NCI-H460 (cell line): ENCODE results near the gene P2RY1. TPM values are rescaled to one million over a fixed set of nuclear protein-coding genes. Genes with fewer than 3 reads are reported as not detected.
"Not testable (repeated sequence)": the region's sequence is repeated elsewhere in the genome, so short reads cannot be mapped to it uniquely, and the experiment has no call there.

Experiments used
- DNase-seq: peaks from one replicate; pipeline ENCODE4 v3.0.0-alpha.2; 2016; ENCODE audit warnings: low read depth; ENCODE audit errors: extremely low read depth
- total RNA-seq: library from RNA; depleted of rRNA; stranded (reverse); fragments of >200 nt; shearing (Covaris generic); gene quantifications from 2 replicates; pipeline ENCODE4 v1.2.3, GENCODE V29; 2014

The P2RY1 gene
- total RNA-seq, 1 experiment from 2014 or later, result 3.7 TPM

DNA sequence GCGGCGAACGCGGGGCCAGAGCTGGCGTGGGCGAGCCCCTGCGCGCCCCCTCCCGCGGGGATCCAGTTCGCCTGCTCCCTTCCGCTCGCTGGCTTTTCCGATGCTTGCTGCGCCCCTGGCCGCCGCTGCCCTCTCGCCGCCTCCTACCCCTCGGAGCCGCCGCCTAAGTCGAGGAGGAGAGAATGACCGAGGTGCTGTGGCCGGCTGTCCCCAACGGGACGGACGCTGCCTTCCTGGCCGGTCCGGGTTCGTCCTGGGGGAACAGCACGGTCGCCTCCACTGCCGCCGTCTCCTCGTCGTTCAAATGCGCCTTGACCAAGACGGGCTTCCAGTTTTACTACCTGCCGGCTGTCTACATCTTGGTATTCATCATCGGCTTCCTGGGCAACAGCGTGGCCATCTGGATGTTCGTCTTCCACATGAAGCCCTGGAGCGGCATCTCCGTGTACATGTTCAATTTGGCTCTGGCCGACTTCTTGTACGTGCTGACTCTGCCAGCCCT is 721 bp downstream of the P2RY1 start:
- DNase-seq, result no peak

DNA sequence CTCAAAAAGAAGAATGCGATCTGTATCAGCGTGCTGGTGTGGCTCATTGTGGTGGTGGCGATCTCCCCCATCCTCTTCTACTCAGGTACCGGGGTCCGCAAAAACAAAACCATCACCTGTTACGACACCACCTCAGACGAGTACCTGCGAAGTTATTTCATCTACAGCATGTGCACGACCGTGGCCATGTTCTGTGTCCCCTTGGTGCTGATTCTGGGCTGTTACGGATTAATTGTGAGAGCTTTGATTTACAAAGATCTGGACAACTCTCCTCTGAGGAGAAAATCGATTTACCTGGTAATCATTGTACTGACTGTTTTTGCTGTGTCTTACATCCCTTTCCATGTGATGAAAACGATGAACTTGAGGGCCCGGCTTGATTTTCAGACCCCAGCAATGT is 1.3 kb downstream of the P2RY1 start:
- DNase-seq, result no peak

DNA sequence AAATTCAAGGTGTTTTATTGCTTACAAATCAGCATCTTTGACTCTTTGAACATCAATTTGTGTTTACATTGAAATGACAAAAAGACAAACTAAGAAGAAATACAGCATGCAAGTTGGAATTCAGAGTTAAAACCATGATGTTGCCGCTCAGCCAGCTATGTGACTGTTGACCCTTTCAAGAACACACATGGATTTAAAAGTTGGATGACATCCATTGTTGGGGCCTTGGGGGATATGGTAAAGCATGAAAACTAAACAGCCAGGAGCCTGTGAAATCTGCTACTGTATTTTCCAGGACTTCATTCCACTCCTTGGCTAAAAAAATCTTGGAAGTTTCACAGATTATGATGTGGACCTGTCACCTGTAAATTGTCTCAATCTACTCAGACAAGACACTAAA is 4.6 kb downstream of the P2RY1 start:
- no peak for DNase-seq

DNA sequence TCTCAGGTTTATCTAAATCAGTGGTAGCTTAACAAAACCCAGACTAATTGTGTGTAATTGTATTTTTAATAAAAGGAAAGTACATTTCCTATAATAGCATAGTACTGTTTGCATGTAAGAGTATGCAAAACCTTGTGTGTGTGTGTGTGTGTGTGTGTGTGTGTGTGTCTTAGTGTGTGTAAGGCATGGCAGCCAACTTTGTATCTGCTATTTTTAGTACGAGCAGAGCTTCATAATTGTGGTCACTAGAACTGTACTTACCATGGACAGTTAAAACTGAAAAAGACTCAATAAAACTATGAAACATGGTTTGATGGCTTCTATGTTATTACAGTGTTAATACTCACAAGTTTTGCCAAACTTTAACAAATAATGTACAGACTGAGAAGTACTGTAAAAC is 6.2 kb downstream of the P2RY1 start:
- no peak for DNase-seq

DNA sequence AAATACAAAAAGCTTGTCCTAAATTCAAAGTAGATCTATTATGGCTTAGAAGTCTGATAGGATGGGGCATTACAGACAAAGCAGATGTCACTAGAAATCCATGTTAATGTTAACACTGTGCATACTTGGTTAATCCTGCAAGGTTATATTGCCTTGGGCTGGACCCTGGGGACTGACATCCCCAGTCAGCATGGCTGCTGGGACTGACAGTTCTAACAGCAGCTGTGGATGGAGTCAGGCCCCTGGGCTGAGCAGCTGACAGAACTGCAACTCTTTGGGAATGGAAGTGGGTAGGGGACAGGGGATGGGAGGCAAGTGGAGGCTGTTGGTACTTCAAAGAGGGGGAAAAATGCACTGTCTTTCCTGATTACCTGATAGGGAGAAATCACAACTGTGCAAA is 7.5 kb downstream of the P2RY1 start:
- DNase-seq, result no peak

DNA sequence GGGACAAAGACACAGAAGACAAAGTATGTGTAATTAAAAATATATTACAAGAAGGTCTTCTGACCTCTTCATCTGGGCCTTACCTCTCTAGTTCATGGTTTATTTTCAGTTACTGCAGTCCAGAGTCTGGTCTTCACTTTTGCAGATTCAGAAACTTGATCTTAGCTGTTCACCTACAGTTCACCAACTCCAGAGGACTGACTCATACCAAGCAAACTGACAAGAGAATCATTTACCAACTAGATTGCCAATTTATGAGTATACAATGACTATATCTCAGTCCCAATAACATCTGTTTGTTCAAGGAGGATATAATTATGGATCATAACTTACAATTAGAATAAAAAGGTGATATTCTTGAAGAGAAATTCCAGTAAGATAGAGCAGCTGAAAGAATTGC is 9.0 kb downstream of the P2RY1 start:
- no peak for DNase-seq

DNA sequence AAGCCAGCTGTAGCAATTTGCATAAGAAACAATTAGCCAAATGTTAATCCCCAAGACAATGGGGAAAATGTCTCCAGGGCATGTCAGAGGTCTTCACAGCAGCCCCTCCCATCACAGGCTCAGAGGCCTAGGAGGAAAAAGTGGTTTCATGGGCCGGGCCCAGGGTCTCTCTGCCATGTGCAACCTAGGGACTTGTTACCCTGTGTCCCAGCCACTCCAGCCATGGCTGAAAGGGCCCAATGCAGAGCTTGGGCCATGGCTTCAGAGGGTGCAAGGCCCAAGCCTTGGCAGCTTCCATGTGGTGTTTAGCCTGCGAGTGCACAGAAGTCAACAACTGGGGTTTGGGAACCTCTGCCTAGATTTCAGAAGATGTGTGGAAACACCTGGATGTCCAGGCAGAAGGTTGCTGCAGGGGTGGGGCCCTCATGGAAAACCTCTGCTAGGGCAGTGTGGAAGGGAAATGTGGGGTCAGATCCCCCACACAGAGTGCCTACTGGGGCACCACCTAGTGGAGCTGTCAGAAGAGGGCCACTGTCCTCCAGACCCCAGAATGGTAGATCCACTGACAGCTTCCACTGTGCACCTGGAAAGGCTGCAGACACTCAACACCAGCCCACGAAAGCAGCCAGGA is 11.8 kb downstream of the P2RY1 start:
- DNase-seq, result not testable (repeated sequence)

DNA sequence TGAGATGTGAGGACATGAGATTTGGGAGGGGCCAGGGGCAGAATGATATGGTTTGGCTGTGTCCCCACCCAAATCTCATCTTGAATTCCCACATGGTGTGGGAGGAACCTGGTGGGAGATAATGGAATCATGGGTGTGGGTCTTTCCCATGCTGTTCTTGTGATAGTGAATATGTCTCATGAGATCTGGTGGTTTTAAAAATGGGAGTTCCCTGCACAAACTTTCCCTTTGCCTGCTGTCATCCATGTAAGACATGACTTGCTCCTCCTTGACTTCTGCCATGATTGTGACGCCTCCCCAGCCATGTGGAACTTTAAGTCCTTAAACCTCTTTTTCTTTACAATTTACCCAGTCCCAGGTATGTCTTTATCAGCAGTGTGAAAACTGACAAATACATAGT is 12.7 kb downstream of the P2RY1 start:
- not testable (repeated sequence) for DNase-seq

DNA sequence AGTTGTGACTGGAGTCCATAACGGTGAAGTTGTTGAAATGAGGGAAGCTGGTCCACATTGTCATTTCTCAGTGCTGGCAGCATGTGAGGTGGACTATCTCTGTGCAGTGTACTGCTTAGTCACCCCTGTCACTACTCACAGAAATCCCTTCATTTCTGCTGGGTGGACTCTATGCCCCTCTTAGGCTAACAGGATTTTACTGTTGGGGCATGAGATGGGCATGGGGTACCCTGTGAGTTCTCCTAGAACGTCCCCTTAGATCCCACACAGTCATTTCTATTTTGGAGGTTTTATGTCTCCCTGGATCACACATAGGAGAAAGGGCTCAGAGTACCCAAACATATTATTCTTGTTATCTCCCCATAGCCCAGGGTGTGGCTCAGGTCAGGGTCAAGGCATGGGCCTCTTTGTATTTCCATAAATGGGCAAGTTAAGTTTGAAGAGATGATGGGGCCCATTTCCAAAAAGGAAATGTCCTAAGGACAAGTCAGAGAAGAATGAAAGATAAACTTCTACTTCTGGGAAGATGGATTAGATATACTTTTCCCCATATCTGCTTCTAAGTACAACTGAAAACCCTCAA is 15.2 kb downstream of the P2RY1 start:
- no peak for DNase-seq

DNA sequence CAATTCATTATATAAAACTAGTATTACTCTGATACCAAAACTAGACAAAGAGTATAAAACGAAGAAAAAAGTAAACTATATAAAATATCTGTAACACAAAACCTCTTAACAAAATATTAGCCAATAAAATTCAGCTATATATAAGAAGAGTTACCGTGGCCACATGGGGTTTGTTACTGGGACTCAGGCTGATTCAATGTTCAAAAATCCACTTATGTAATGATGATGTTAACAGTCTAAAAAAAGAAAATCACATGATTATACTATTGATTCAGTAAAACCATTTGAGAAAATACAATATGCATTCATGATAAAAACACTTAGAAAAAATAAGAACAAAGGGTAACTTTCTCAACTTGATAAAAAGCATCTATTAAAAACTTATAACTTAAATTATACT is 18.3 kb downstream of the P2RY1 start:
- DNase-seq, result no peak

DNA sequence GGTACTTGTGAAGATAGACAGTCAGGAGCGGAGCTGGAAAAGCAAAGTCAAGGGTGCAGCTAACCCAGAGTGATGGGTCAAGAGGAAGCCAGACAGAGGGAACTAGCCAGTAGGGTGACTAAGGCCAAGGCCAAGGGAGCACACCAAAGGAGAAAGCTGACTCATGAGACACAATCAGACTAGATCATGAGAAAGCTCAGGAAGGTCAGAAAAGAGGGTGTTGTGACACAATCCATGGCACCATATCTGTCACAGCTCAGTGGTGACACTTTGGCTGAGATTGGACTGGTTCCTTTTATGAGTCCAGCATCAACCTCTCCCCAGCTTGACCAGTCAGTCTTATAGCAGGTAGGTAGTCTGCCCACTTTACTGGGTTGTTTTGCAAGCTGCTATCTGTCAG is 22.2 kb downstream of the P2RY1 start:
- DNase-seq, result no peak

DNA sequence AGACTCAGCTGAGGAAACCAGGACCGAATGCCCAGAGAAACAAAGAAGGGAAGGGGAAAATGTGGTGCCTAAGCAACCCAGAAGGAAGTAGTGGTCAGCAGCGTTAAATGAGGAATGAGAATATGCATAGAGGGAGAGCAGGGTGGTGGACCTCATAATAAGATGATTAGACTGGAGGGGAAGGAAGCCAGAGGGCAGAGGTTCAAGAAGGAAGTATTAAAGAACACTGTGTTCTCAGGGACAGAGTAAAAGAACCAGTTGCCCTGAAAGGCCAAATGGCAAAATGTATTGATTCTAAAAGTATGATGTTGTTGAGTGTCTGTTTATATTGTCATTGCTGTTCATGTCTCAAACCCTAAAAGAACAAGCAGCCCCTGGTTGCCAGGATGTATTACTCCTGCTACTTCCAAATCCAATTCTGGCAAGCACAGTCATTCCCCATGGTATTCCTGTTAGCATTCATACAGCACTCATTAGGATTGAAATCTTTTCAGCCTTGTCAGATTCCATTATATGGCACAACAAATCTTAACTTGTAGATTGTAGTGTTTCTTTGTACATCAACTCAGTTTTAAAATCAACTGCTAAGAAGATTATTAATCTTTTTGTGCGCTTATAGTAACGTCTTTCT is 23.4 kb downstream of the P2RY1 start:
- no peak for DNase-seq

DNA sequence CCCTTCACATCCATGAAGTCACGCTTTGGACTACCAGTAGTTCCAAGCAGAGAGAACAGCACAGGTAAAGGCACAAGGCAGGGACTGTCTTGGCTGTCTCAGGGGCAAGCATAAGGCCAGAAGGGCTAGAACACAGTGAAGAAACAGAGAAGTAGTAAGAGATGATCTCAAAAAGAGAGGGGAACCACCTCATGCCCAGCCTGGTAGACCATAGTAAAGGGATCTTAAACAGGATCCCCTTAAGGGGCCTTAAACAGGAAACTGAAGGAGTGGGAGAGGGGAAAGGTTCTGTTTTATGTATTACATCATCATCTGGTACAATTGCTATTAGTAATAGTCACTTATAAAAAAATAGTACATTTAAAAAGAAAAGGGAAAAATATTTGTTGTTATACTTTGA is 25.8 kb downstream of the P2RY1 start:
- DNase-seq, result no peak

DNA sequence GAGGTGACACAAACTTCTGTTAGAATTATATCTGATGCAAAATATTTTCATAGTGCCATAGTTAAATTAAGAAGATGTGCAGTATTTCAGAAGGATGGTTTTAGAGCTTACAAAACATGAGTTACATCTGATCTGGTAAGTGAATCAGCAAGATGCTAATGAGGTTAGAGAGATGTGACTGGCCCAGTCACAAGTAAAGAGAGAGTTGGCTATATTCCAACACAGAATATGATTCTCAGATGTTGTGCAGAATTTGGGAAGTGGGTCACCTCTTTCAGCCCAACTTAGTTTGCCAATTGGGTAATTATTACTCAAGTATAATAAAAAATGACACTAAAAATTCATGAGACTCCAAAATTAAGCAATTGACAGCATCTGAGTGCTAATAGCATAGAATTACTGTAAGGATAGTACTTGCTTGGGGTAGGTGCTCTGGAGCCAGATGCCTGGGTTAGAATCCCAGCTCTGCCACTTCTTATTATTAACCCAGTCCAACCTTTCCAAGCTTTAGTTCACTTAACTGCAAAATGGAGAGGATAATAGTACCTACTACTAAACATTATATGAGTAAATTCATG is 30.8 kb downstream of the P2RY1 start:
- DNase-seq, result no peak

DNA sequence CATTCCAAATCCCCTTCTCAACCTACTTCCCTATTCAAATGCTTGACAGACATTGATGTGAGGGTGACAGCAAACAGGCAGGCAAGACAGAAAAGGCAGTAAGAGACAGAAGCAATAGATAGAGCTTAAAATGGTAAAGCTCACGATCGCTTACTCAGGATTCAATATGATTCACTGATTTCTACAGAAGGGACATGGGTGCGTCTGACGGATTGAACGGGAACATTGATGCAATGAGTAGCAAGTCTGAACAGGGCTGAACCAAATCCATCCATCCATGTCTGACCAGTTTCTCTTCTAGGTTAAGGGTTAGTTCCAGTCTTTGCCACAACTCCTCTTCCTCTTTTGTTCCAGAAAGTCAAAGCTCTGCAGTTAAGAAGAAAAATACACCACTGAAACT is 35.1 kb downstream of the P2RY1 start:
- DNase-seq, result no peak

DNA sequence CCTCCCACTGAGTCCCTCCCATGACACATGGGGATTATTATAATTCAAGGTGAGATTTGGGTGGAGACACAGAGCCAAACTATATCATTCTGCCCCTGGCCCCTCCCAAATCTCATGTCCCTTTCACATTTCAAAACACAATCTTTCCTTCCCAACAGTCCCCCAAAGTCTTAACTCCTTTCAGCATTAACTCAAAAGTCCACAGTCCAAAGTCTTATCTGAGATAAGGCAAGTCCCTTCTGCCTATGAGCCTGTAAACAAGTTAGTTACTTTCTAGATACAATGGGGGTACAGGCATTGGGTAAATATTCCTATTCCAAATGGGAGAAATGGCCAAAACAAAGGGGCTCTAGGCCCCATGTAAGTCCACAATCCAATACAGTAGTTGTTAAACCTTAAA is 38.4 kb downstream of the P2RY1 start:
- DNase-seq, result not testable (repeated sequence)

DNA sequence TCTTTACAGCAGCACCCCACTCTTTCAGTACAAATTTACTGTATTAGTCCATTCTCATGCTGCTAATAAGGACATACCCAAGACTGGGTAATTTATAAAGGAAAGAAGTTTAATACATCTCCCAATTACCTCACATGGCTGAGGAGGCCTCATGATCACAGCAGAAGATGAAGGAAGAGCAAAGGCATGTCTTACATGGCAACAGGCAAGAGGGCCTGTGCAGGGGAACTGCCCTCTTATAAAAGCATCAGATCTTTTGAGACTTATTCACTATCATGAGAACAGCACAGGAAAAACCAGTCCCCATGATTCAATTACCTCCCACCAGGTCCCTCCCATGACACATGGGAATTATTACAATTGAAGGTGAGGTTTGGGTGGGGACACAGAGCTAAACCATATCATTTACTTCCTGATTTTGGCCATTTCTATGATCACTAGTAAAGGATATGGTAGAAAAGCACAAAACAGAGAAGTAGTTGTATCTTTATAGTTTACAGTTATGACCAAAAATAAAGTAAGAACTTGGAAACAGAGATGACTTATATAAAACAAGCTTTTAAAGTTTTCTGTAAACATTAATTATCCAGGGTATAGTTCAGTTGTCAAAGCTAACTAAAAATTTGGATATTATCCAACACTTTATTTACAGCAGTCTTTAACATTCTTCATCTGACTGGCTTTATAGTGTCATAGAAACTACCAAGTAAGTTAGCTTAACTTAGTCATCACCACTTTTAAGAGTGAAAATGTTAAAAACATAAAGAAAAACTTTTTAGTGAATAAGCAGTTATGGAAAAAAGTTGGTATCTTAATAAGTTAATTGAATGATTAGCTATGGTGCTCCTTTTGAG is 40.2 kb downstream of the P2RY1 start:
- DNase-seq, result no peak

DNA sequence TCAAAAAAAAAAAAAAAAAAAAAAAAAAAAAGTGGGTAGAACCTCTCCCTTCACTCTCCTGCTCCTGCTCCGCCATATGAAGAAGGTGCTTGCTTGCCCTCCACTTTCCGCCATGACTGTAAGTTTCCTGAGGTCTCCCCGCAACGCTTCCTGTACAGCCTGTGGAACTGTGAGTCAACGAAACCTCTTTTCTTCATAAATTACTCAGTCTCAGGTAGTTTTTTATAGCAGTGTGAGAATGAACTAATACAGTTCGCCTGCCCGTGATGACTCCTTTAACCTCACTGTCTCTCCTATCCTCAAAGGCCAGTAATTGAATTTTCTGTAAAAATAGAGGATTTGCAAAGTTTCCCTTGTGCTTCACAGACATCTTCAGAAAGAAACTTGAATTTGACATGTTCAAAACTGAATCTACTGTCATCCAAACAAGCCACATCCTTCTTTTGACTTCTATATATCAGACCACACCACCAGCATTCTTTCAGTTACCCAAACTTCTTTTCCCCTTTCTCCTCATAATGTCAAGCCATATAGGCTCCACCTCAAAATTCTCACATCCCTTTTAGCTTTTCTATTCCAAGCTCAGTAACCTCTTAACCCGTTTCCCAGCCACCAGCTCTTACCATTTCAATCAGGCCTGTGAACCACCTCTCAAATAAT is 44.3 kb downstream of the P2RY1 start:
- DNase-seq, result no peak

DNA sequence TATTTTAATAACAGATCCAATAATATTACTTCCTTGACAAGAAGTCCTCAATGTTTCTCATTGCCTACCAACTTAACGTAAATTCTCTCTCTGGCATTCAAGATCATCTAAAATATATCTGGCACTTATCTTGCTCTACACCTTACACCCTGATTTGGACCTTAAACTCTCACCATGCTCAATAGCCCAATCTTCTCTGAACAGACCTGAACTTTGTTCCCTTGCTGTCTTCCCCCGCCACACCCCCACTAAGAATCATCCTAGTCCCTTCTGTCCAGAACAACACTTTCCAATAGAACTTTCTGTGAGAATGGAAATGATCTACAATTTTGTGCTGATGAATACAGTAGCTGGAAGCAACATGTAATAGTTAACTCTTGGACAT is 44.9 kb downstream of the P2RY1 start:
- DNase-seq, result no peak

DNA sequence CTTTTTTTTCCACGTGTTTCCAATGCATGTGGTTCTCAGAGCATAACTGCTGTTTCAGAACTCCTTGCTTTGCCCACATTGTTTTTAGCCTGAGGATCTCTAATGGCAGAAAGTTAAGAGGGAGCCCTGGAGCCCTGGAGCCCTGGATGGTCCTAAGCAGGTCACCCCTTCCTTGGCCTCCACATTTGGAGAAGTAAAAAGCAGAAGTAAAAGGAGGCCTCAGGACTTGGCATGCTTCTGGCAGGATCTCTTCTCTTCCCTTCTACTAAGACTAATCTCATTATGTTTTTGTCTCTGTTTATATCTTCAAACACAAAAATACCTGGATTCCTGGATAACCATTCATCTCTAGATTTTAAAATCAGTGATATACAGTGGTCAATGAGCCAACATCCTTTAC is 50.1 kb downstream of the P2RY1 start:
- no peak for DNase-seq
